Measurements from ENCODE around the gene CAPN3. TPM values are rescaled to one million over a fixed set of nuclear protein-coding genes. Genes with fewer than 3 reads are reported as not detected.

Gene CAPN3
- total and polyA plus RNA-seq, 2 experiments from 2014 or later, result 0.84 to 1.1 TPM

DNA sequence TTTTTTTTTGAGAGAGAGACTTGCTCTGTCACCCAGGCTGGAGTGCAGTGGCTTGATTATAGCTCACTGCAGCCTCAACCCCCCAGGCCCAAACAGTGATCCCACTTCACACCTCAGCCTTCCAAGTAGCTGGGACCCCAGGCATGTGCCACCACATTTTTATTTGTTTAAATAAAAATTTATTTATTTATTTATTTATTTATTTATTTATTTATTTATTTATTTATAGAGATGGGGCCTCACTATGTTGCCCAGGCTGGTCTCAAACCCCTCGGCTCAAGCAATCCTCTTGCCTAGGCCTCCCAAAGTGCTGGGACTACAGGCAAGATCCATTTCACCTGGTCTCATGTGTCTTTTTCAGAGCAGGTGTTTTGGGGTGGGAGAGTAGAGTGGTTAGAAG lies 15.5 kb downstream of the CAPN3 start:
- Histone ChIP-seq H3K4me1 (ENCODE audit: insufficient read depth) (no peaks in the 10 kb centered on the region), H4K20me1 (replicated peaks; ENCODE audit: insufficient read depth) (no peaks in the 10 kb centered on the region), H3K4me2 (no peak overlapping the region), H3K9me2 (ENCODE audit: insufficient read depth) (0 out of 2 replicates have a peak, but pooled peaks cover 2% of the 10 kb centered on the region), H2AFZ (no peak overlapping the region), H3K27me3 (ENCODE audit: insufficient read depth) (no peaks in the 10 kb centered on the region), H3K4me3 (no peak overlapping the region), H3F3A (replicated peaks; ENCODE audit: low read depth) (no peaks in the 10 kb centered on the region), H3K36me3 (ENCODE audit: insufficient read depth) (no peaks in the 10 kb centered on the region; the same call in 1 of the 2 replicates), H3K79me2 (replicated peaks; ENCODE audit: insufficient read depth) (no peaks in the 10 kb centered on the region), H3K27ac (ENCODE audit: low read depth) (no peak overlapping the region)
- peaks cover 31% of the 10 kb centered on the region for H3K9me3 Mint-ChIP-seq
- no peak overlapping the region for H3K4me3 Mint-ChIP-seq
- no peaks in the 10 kb centered on the region for H3K4me1 Mint-ChIP-seq
- DNase-seq (ENCODE audit: low spot score) (no peak), ATAC-seq (no peak)
- peaks cover 6% of the 10 kb centered on the region for H3K27me3 Mint-ChIP-seq (ENCODE audit: insufficient read depth, low read depth, poor library complexity)
- TF ChIP-seq, protein P1, sequence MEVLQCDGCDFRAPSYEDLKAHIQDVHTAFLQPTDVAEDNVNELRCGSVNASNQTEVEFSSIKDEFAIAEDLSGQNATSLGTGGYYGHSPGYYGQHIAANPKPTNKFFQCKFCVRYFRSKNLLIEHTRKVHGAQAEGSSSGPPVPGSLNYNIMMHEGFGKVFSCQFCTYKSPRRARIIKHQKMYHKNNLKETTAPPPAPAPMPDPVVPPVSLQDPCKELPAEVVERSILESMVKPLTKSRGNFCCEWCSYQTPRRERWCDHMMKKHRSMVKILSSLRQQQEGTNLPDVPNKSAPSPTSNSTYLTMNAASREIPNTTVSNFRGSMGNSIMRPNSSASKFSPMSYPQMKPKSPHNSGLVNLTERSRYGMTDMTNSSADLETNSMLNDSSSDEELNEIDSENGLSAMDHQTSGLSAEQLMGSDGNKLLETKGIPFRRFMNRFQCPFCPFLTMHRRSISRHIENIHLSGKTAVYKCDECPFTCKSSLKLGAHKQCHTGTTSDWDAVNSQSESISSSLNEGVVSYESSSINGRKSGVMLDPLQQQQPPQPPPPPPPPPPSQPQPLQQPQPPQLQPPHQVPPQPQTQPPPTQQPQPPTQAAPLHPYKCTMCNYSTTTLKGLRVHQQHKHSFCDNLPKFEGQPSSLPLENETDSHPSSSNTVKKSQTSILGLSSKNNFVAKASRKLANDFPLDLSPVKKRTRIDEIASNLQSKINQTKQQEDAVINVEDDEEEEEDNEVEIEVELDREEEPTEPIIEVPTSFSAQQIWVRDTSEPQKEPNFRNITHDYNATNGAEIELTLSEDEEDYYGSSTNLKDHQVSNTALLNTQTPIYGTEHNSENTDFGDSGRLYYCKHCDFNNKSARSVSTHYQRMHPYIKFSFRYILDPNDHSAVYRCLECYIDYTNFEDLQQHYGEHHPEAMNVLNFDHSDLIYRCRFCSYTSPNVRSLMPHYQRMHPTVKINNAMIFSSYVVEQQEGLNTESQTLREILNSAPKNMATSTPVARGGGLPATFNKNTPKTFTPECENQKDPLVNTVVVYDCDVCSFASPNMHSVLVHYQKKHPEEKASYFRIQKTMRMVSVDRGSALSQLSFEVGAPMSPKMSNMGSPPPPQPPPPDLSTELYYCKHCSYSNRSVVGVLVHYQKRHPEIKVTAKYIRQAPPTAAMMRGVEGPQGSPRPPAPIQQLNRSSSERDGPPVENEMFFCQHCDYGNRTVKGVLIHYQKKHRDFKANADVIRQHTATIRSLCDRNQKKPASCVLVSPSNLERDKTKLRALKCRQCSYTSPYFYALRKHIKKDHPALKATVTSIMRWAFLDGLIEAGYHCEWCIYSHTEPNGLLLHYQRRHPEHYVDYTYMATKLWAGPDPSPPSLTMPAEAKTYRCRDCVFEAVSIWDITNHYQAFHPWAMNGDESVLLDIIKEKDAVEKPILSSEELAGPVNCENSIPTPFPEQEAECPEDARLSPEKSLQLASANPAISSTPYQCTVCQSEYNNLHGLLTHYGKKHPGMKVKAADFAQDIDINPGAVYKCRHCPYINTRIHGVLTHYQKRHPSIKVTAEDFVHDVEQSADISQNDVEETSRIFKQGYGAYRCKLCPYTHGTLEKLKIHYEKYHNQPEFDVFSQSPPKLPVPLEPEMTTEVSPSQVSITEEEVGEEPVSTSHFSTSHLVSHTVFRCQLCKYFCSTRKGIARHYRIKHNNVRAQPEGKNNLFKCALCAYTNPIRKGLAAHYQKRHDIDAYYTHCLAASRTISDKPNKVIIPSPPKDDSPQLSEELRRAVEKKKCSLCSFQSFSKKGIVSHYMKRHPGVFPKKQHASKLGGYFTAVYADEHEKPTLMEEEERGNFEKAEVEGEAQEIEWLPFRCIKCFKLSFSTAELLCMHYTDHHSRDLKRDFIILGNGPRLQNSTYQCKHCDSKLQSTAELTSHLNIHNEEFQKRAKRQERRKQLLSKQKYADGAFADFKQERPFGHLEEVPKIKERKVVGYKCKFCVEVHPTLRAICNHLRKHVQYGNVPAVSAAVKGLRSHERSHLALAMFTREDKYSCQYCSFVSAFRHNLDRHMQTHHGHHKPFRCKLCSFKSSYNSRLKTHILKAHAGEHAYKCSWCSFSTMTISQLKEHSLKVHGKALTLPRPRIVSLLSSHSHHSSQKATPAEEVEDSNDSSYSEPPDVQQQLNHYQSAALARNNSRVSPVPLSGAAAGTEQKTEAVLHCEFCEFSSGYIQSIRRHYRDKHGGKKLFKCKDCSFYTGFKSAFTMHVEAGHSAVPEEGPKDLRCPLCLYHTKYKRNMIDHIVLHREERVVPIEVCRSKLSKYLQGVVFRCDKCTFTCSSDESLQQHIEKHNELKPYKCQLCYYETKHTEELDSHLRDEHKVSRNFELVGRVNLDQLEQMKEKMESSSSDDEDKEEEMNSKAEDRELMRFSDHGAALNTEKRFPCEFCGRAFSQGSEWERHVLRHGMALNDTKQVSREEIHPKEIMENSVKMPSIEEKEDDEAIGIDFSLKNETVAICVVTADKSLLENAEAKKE (CRISPR knock-in tag; IDR thresholded peaks at IDR 0.05), result no peak
- TF ChIP-seq ZNF331 (CRISPR knock-in tag; IDR thresholded peaks at IDR 0.05; ENCODE audit: low read depth) (no peak), NANOG (IDR thresholded peaks at IDR 0.05; ENCODE audit: borderline replicate concordance) (no peak), CREB1 (CRISPR knock-in tag; IDR thresholded peaks at IDR 0.05; ENCODE audit: low read depth) (no peak), ZNF114 (CRISPR knock-in tag; IDR thresholded peaks at IDR 0.05) (no peak), EZH2phosphoT487 (IDR thresholded peaks at IDR 0.05; ENCODE audit: unreplicated experiment) (no peak), ETS1 (IDR thresholded peaks at IDR 0.05) (no peak), REST (IDR thresholded peaks at IDR 0.05; ENCODE audit: unreplicated experiment) (no peak), STAT1 (IDR thresholded peaks at IDR 0.05; ENCODE audit: unreplicated experiment) (no peak)
- H3K27ac Mint-ChIP-seq, result no peak overlapping the region
- peaks cover 20% of the 10 kb centered on the region; the same call in 2 of the 3 replicates for H3K36me3 Mint-ChIP-seq (ENCODE audit: low read depth)

Data from GM23338 (cell line).